ENCODE measurements around the gene NOP16. TPM values are rescaled to one million over a fixed set of nuclear protein-coding genes. Genes with fewer than 3 reads are reported as not detected.
A peak's percentile ranks its signal among the peaks of the same experiment; 100 is the strongest.

Gene NOP16
- total and polyA plus RNA-seq, 2 of the 13 experiments (the other 11 are each of a cell fraction or from before 2014, with no cell fraction given), result 43.3 to 48.4 TPM

DNA sequence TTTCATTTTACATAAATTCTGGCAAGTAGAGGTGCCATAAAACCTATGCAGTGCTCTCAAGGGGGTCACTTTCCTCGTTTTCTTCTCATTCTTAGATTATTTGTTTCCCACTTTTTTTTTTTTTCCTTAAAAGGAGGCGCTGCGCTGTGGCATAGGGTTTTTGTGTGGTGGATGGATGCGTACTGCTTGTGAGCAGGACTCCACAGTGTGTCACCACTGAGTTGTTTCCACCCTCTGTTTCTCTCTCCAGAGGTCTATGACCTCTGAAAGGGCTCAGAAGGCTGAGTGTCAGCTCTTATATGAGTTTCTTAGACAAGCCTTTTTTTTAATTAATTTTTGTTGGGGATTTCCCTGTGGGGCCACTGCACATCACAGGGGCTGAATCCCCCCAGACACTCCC lies 41.6 kb upstream of the NOP16 start (continued):
- 0 out of 2 replicates have a peak, but pooled peaks have one; percentile 37 for TF ChIP-seq SRF (IDR thresholded peaks at IDR 0.05; ENCODE audit: low read depth, low read length)
- TF ChIP-seq TEAD2 (CRISPR knock-in tag; IDR thresholded peaks at IDR 0.05), result no peak
- TF ChIP-seq SIX1 (CRISPR knock-in tag; IDR thresholded peaks at IDR 0.05; ENCODE audit: borderline replicate concordance), result no peak
- no peak for TF ChIP-seq ZNF138 (CRISPR knock-in tag; IDR thresholded peaks at IDR 0.05; ENCODE audit: low read depth)
- TF ChIP-seq, protein P1, sequence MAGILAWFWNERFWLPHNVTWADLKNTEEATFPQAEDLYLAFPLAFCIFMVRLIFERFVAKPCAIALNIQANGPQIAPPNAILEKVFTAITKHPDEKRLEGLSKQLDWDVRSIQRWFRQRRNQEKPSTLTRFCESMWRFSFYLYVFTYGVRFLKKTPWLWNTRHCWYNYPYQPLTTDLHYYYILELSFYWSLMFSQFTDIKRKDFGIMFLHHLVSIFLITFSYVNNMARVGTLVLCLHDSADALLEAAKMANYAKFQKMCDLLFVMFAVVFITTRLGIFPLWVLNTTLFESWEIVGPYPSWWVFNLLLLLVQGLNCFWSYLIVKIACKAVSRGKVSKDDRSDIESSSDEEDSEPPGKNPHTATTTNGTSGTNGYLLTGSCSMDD (CRISPR knock-in tag; IDR thresholded peaks at IDR 0.05), result no peak
- TF ChIP-seq HHEX (CRISPR knock-in tag; IDR thresholded peaks at IDR 0.05), result no peak
- no peak for TF ChIP-seq ZNF570 (CRISPR knock-in tag; IDR thresholded peaks at IDR 0.05; ENCODE audit: borderline replicate concordance)
- TF ChIP-seq ATRX (CRISPR knock-in tag; IDR thresholded peaks at IDR 0.05; ENCODE audit: borderline replicate concordance), result no peak
- no peak for TF ChIP-seq HINFP (CRISPR knock-in tag; IDR thresholded peaks at IDR 0.05; ENCODE audit: low read depth)
- TF ChIP-seq BCLAF1 (IDR thresholded peaks at IDR 0.05), result no peak
- no peak for TF ChIP-seq NR2F2 (IDR thresholded peaks at IDR 0.05; ENCODE audit: borderline replicate concordance, low read depth)
- TF ChIP-seq PLSCR1 (CRISPR knock-in tag; IDR thresholded peaks at IDR 0.05; ENCODE audit: borderline replicate concordance), result no peak
- peak; percentile 66; the same call in 1 of the 2 replicates for TF ChIP-seq ZNF362 (CRISPR knock-in tag; IDR thresholded peaks at IDR 0.05; ENCODE audit: borderline replicate concordance)
- TF ChIP-seq PAWR (CRISPR knock-in tag; IDR thresholded peaks at IDR 0.05; ENCODE audit: borderline replicate concordance), result no peak
- TF ChIP-seq ONECUT2 (CRISPR knock-in tag; IDR thresholded peaks at IDR 0.05), result no peak
- no peak for TF ChIP-seq STAT5B (CRISPR knock-in tag; IDR thresholded peaks at IDR 0.05)
- TF ChIP-seq, protein P2, sequence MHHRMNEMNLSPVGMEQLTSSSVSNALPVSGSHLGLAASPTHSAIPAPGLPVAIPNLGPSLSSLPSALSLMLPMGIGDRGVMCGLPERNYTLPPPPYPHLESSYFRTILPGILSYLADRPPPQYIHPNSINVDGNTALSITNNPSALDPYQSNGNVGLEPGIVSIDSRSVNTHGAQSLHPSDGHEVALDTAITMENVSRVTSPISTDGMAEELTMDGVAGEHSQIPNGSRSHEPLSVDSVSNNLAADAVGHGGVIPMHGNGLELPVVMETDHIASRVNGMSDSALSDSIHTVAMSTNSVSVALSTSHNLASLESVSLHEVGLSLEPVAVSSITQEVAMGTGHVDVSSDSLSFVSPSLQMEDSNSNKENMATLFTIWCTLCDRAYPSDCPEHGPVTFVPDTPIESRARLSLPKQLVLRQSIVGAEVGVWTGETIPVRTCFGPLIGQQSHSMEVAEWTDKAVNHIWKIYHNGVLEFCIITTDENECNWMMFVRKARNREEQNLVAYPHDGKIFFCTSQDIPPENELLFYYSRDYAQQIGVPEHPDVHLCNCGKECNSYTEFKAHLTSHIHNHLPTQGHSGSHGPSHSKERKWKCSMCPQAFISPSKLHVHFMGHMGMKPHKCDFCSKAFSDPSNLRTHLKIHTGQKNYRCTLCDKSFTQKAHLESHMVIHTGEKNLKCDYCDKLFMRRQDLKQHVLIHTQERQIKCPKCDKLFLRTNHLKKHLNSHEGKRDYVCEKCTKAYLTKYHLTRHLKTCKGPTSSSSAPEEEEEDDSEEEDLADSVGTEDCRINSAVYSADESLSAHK (CRISPR knock-in tag; IDR thresholded peaks at IDR 0.05; ENCODE audit: borderline replicate concordance), result no peak
- TF ChIP-seq YY1 (IDR thresholded peaks at IDR 0.05; ENCODE audit: insufficient read depth, insufficient replicate concordance, low read depth, low read length), result no peak
- TF ChIP-seq, protein P3, sequence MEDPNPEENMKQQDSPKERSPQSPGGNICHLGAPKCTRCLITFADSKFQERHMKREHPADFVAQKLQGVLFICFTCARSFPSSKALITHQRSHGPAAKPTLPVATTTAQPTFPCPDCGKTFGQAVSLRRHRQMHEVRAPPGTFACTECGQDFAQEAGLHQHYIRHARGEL (CRISPR knock-in tag; IDR thresholded peaks at IDR 0.05), result no peak
